Measurements from ENCODE around the gene ZBTB46. TPM values are rescaled to one million over a fixed set of nuclear protein-coding genes. Genes with fewer than 3 reads are reported as not detected.

The ZBTB46 gene
- total RNA-seq, 2 experiments from 2014 or later, result 0.67 to 1.3 TPM

GRCh38 chr20:63711085-63711645, 119.9 kb downstream of the ZBTB46 start:
- POLR2A ChIA-PET, result interaction anchor here (1.3 to 1.9 kb wide), 2 partner anchors 8 to 10 kb away, joined by 4 to 5 read pairs; no protein-coding TSS in a partner anchor
- CTCF ChIA-PET (ENCODE audit: unreplicated experiment), result no interaction called here
- H3K4me1 ChIP-seq (ENCODE audit: insufficient read depth, low read length, poor library complexity, severe bottlenecking), result peaks cover 27% of the 10 kb centered on the region

GRCh38 chr20:63709149-63709527, 121.9 kb downstream of the ZBTB46 start:
- Histone ChIP-seq H3K4me2 (ENCODE audit: low read length) (peak overlapping the region; percentile 76), H4K20me1 (ENCODE audit: insufficient read depth, low read length) (peaks cover 8% of the 10 kb centered on the region; the same call in 1 of the 2 replicates), H3K9me2 (ENCODE audit: insufficient read depth, low read length) (no peaks in the 10 kb centered on the region), H3K4me3 (ENCODE audit: low read depth, low read length, poor library complexity, severe bottlenecking) (peak overlapping the region; percentile 97), H3K9me3 (ENCODE audit: low read length) (peaks cover 12% of the 10 kb centered on the region), H2AFZ (ENCODE audit: low read length) (no peak overlapping the region), H3K4me1 (ENCODE audit: insufficient read depth, low read length, poor library complexity, severe bottlenecking) (peaks cover 31% of the 10 kb centered on the region), H3K79me2 (ENCODE audit: insufficient read depth, low read depth, low read length) (peaks cover 82% of the 10 kb centered on the region), H3K36me3 (ENCODE audit: insufficient read depth, low read length) (peaks cover 80% of the 10 kb centered on the region), H3K27ac (ENCODE audit: low read depth, low read length, poor library complexity, severe bottlenecking) (peak overlapping the region; percentile 23)
- no peak for DNase-seq (ENCODE audit: low spot score)
- POLR2A ChIA-PET, result no interaction called here
- TF ChIP-seq, protein P1, sequence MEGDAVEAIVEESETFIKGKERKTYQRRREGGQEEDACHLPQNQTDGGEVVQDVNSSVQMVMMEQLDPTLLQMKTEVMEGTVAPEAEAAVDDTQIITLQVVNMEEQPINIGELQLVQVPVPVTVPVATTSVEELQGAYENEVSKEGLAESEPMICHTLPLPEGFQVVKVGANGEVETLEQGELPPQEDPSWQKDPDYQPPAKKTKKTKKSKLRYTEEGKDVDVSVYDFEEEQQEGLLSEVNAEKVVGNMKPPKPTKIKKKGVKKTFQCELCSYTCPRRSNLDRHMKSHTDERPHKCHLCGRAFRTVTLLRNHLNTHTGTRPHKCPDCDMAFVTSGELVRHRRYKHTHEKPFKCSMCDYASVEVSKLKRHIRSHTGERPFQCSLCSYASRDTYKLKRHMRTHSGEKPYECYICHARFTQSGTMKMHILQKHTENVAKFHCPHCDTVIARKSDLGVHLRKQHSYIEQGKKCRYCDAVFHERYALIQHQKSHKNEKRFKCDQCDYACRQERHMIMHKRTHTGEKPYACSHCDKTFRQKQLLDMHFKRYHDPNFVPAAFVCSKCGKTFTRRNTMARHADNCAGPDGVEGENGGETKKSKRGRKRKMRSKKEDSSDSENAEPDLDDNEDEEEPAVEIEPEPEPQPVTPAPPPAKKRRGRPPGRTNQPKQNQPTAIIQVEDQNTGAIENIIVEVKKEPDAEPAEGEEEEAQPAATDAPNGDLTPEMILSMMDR (conservative IDR thresholded peaks at IDR 0.05; ENCODE audit: low read length), result no peak
- TF ChIP-seq EZH2phosphoT487 (IDR thresholded peaks at IDR 0.05; ENCODE audit: borderline replicate concordance, low read depth, low read length), result no peak
- BruUV-seq (replicated peaks), result no TSS peak
- intact Hi-C loops (cut with micrococcal nuclease; ENCODE audit: unreplicated experiment), result loop anchor here (5.0 kb wide), 1 partner anchor 78 kb away; no protein-coding TSS in a partner anchor
- CTCF ChIA-PET (ENCODE audit: unreplicated experiment), result no interaction called here

More at GRCh38 chr20:63711085-63711645, 119.9 kb downstream of the ZBTB46 start:
- no peaks in the 10 kb centered on the region for H3K9me2 ChIP-seq (ENCODE audit: insufficient read depth, low read length)
- DNase-seq (ENCODE audit: low spot score), result no peak
- intact Hi-C loops (cut with micrococcal nuclease; ENCODE audit: unreplicated experiment), result no loop called here
- TF ChIP-seq, protein P1 (conservative IDR thresholded peaks at IDR 0.05; ENCODE audit: low read length), result no peak
- no peak for TF ChIP-seq EZH2phosphoT487 (IDR thresholded peaks at IDR 0.05; ENCODE audit: borderline replicate concordance, low read depth, low read length)
- peak overlapping the region; percentile 19; the same call in 1 of the 2 replicates for H3K4me2 ChIP-seq (ENCODE audit: low read length)
- no peak overlapping the region for H3K27ac ChIP-seq (ENCODE audit: low read depth, low read length, poor library complexity, severe bottlenecking)
- H3K4me3 ChIP-seq (ENCODE audit: low read depth, low read length, poor library complexity, severe bottlenecking), result peak overlapping the region; percentile 13
- H3K79me2 ChIP-seq (ENCODE audit: insufficient read depth, low read depth, low read length), result peaks cover 93% of the 10 kb centered on the region
- peaks cover 4% of the 10 kb centered on the region; the same call in 1 of the 2 replicates for H4K20me1 ChIP-seq (ENCODE audit: insufficient read depth, low read length)
- H3K9me3 ChIP-seq (ENCODE audit: low read length), result peaks cover 28% of the 10 kb centered on the region
- peaks cover 80% of the 10 kb centered on the region for H3K36me3 ChIP-seq (ENCODE audit: insufficient read depth, low read length)
- no TSS peak for BruUV-seq (replicated peaks)
- no peak overlapping the region for H2AFZ ChIP-seq (ENCODE audit: low read length)

Data from OCI-LY7 (cell line).